RWPE2 (cell line): Measurements from ENCODE around the gene IGSF23.

Experiments used
- ATAC-seq: fragments of 200-7000 bp; cut with Tn5 transposase; 3 replicates; pipeline ENCODE4 v1.9.1; 2021; ENCODE audit warnings: low read depth
- DNase-seq: peaks from one replicate; pipeline ENCODE4 v3.0.0-alpha.2; 2020; ENCODE audit warnings: low spot score
- H3K27ac ChIP-seq: fragments of 450-650 bp; 2 replicates; pipeline ENCODE4 v1.5.1; 2017; ENCODE audit warnings: mild to moderate bottlenecking; ENCODE audit not compliant: poor library complexity, severe bottlenecking
- H3K27me3 ChIP-seq: fragments of 250-450 bp; sonication (Bioruptor Pico); 2 replicates; pipeline ENCODE4 v1.5.1; 2021; ENCODE audit warnings: mild to moderate bottlenecking, moderate library complexity; ENCODE audit not compliant: insufficient read depth, poor library complexity, severe bottlenecking
- H3K36me3 ChIP-seq: fragments of 250-450 bp; sonication (Bioruptor Pico); 2 replicates; pipeline ENCODE4 v1.5.1; 2020; ENCODE audit warnings: low read depth, mild to moderate bottlenecking, moderate library complexity
- H3K4me1 ChIP-seq: fragments of 250-450 bp; sonication (Bioruptor Pico); 2 replicates; pipeline ENCODE4 v1.5.1; 2021; ENCODE audit warnings: mild to moderate bottlenecking, moderate library complexity; ENCODE audit not compliant: insufficient read depth, poor library complexity, severe bottlenecking
- H3K4me3 ChIP-seq: fragments of 250-450 bp; sonication (Bioruptor Pico); 2 replicates; pipeline ENCODE4 v1.5.1; 2021; ENCODE audit warnings: mild to moderate bottlenecking, moderate library complexity; ENCODE audit not compliant: severe bottlenecking
- H3K9me3 ChIP-seq: fragments of 250-450 bp; sonication (Bioruptor Pico); 2 replicates; pipeline ENCODE4 v1.5.1; 2021; ENCODE audit warnings: mild to moderate bottlenecking, moderate library complexity; ENCODE audit not compliant: severe bottlenecking
- CTCF ChIP-seq: fragments of 450-650 bp; IDR thresholded peaks from one replicate; pipeline ENCODE4 v1.5.1; 2017; ENCODE audit warnings: mild to moderate bottlenecking, moderate library complexity; ENCODE audit not compliant: poor library complexity, severe bottlenecking

Gene IGSF23

GRCh38 chr19:44646049-44646416 is 32.7 kb downstream of the IGSF23 start:
- H3K9me3 ChIP-seq, result no peaks in the 10 kb centered on the region
- H3K4me1 ChIP-seq, result peaks cover 2% of the 10 kb centered on the region
- no peaks in the 10 kb centered on the region for H3K27me3 ChIP-seq
- peaks cover 52% of the 10 kb centered on the region for H3K36me3 ChIP-seq
- TF ChIP-seq CTCF, result no peak
- H3K27ac ChIP-seq, result no peak overlapping the region
- ATAC-seq (no peak), DNase-seq (no peak)
- H3K4me3 ChIP-seq, result no peak overlapping the region

DNA sequence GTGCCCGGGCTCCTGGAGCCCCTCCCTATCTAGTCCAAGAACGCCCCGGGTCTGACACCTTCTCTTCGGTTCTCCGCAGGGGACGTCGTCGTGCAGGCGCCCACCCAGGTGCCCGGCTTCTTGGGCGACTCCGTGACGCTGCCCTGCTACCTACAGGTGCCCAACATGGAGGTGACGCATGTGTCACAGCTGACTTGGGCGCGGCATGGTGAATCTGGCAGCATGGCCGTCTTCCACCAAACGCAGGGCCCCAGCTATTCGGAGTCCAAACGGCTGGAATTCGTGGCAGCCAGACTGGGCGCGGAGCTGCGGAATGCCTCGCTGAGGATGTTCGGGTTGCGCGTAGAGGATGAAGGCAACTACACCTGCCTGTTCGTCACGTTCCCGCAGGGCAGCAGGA is 33.8 kb downstream of the IGSF23 start:
- peaks cover 63% of the 10 kb centered on the region for H3K36me3 ChIP-seq
- H3K27ac ChIP-seq, result no peak overlapping the region
- no peaks in the 10 kb centered on the region for H3K27me3 ChIP-seq
- no peak overlapping the region for H3K4me3 ChIP-seq
- no peak for DNase-seq
- TF ChIP-seq CTCF, result no peak
- no peak for ATAC-seq
- H3K9me3 ChIP-seq, result no peaks in the 10 kb centered on the region
- no peaks in the 10 kb centered on the region for H3K4me1 ChIP-seq

GRCh38 chr19:44648631-44649251 is 35.4 kb downstream of the IGSF23 start:
- Histone ChIP-seq H3K27ac (peak overlapping the region; percentile 25), H3K9me3 (no peaks in the 10 kb centered on the region), H3K4me1 (no peaks in the 10 kb centered on the region), H3K36me3 (peaks cover 79% of the 10 kb centered on the region), H3K27me3 (no peaks in the 10 kb centered on the region), H3K4me3 (no peak overlapping the region)
- no peak for TF ChIP-seq CTCF
- DNase-seq, result no peak
- ATAC-seq, result no peak

- Histone ChIP-seq H3K36me3 (peaks cover 88% of the 10 kb centered on the region), H3K4me1 (no peaks in the 10 kb centered on the region), H3K27me3 (no peaks in the 10 kb centered on the region), H3K27ac (no peak overlapping the region), H3K9me3 (no peaks in the 10 kb centered on the region), H3K4me3 (no peak overlapping the region)
- ATAC-seq (no peak), DNase-seq (no peak)
- no peak for TF ChIP-seq CTCF
Measured at GRCh38 chr19:44649578-44650145, 36.3 kb downstream of the IGSF23 start.

DNA sequence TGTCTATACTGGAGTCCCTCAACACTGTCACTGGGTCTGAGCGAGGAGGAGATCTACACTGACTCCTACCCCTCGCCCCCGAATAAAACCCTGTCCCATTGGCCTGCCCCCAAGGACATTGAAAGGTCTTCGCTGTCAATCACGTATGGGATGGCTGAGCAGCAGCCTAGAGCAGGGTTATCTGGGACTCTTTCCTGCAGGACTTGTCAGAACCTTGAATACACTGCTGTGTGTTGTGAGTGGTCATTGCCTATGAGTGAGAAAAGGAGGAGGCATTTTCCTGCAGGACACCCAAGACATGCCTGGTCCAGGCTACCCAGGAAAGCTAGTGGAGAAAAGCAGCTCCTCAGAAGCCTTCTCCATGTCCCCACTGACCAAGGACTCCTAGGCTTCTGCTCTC is 40.0 kb downstream of the IGSF23 start:
- H3K27ac ChIP-seq, result no peak overlapping the region
- H3K27me3 ChIP-seq, result no peaks in the 10 kb centered on the region
- no peak for TF ChIP-seq CTCF
- no peaks in the 10 kb centered on the region for H3K9me3 ChIP-seq
- H3K36me3 ChIP-seq, result peaks cover 98% of the 10 kb centered on the region
- H3K4me1 ChIP-seq, result no peaks in the 10 kb centered on the region
- no peak overlapping the region for H3K4me3 ChIP-seq
- DNase-seq (no peak), ATAC-seq (no peak)
